Measurements from ENCODE around the gene TIAM2.
"Not testable (repeated sequence)": the region's sequence is repeated elsewhere in the genome, so short reads cannot be mapped to it uniquely, and the experiment has no call there.

TIAM2 gene

DNA sequence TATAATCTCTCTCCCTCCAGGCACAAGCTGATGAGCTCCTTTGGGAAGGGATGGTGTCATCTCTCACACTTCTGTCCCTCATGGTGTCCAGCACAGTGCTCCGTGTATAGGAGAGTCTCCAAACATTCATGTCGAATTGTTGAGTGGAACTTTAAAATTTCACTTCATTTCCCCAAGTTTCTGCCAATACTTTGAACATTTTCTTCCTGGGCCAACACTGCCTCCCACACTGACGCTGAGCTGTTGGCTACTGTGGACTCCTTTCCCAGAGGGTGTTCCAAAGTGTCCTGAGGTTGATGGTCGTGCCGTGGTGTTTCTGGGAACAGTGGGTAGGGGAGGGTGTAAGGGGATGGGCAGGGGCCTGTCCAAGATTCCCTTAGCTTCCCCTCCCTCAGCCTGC, 122.7 kb downstream of the TIAM2 start:
- Histone ChIP-seq H3K4me1 (ENCODE audit: low read depth, poor library complexity, severe bottlenecking) (no peaks in the 10 kb centered on the region), H3K4me3 (IDR thresholded peaks at IDR 0.05; ENCODE audit: insufficient read depth, low read depth, low read length) (no peak overlapping the region), H3K79me2 (ENCODE audit: insufficient read depth, low read depth) (no peaks in the 10 kb centered on the region), H3K9ac (no peak overlapping the region), H2AFZ (ENCODE audit: low read depth) (no peak overlapping the region), H3K27me3 (ENCODE audit: insufficient read depth, low read depth) (no peaks in the 10 kb centered on the region), H3K4me2 (no peak overlapping the region), H3K36me3 (ENCODE audit: insufficient read depth) (no peaks in the 10 kb centered on the region), H4K20me1 (ENCODE audit: insufficient read depth) (no peaks in the 10 kb centered on the region), H3K27ac (no peak overlapping the region)
- TF ChIP-seq, protein P1, sequence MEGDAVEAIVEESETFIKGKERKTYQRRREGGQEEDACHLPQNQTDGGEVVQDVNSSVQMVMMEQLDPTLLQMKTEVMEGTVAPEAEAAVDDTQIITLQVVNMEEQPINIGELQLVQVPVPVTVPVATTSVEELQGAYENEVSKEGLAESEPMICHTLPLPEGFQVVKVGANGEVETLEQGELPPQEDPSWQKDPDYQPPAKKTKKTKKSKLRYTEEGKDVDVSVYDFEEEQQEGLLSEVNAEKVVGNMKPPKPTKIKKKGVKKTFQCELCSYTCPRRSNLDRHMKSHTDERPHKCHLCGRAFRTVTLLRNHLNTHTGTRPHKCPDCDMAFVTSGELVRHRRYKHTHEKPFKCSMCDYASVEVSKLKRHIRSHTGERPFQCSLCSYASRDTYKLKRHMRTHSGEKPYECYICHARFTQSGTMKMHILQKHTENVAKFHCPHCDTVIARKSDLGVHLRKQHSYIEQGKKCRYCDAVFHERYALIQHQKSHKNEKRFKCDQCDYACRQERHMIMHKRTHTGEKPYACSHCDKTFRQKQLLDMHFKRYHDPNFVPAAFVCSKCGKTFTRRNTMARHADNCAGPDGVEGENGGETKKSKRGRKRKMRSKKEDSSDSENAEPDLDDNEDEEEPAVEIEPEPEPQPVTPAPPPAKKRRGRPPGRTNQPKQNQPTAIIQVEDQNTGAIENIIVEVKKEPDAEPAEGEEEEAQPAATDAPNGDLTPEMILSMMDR (conservative IDR thresholded peaks at IDR 0.05; ENCODE audit: low read depth, low read length) = no peak

DNA sequence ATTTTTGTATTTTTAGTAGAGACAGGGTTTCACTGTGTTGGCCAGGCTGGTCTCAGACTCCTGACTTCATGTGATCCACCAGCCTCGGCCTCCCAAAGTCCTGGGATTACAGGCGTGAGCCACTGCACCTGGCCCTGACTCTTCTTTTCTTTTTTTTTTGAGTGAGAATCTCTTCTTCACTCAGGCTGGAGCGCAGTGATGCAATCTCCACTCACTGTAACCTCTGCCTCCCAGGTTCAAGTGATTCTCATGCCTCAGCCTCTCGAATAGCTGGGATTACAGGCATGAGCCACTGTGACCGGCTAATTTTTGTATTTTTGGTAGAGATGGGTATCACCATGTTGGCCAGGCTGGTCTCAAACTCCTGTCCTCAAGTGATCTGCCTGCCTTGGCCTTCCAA, 124.1 kb downstream of the TIAM2 start:
- H3K4me1 ChIP-seq (ENCODE audit: low read depth, poor library complexity, severe bottlenecking); H2AFZ ChIP-seq (ENCODE audit: low read depth); H3K79me2 ChIP-seq (ENCODE audit: insufficient read depth, low read depth); H3K27me3 ChIP-seq (ENCODE audit: insufficient read depth, low read depth); H3K36me3 ChIP-seq (ENCODE audit: insufficient read depth); H3K4me2 ChIP-seq; H4K20me1 ChIP-seq (ENCODE audit: insufficient read depth); H3K27ac ChIP-seq; H3K4me3 ChIP-seq (IDR thresholded peaks at IDR 0.05; ENCODE audit: insufficient read depth, low read depth, low read length); H3K9ac ChIP-seq: not testable (repeated sequence)

DNA sequence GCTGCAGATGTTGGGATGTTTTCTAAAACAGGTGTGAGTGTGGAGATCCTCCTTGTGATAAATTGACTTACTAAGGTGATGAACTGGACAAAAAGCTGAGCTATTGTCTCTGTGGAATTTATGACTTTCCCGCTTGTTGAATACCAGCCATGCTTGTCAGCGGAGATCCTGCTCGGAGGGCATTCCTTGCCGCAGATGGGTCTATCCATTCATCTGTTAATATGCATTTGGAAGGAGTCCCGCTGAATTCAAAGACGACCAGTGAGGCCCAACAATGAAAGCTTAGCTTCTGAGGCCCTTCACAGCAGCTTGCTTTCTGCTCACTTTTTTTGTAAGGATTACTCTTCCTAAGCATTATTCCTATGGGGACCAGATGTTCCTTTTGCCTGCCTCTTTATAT, 124.9 kb downstream of the TIAM2 start:
- Histone ChIP-seq H3K9ac (no peak overlapping the region), H3K4me1 (ENCODE audit: low read depth, poor library complexity, severe bottlenecking) (no peaks in the 10 kb centered on the region), H3K4me3 (IDR thresholded peaks at IDR 0.05; ENCODE audit: insufficient read depth, low read depth, low read length) (no peak overlapping the region), H4K20me1 (ENCODE audit: insufficient read depth) (no peaks in the 10 kb centered on the region), H2AFZ (ENCODE audit: low read depth) (no peak overlapping the region), H3K79me2 (ENCODE audit: insufficient read depth, low read depth) (no peaks in the 10 kb centered on the region), H3K36me3 (ENCODE audit: insufficient read depth) (no peaks in the 10 kb centered on the region), H3K27ac (no peak overlapping the region), H3K27me3 (ENCODE audit: insufficient read depth, low read depth) (no peaks in the 10 kb centered on the region), H3K4me2 (no peak overlapping the region)
- TF ChIP-seq, protein P1 (conservative IDR thresholded peaks at IDR 0.05; ENCODE audit: low read depth, low read length) = no peak

DNA sequence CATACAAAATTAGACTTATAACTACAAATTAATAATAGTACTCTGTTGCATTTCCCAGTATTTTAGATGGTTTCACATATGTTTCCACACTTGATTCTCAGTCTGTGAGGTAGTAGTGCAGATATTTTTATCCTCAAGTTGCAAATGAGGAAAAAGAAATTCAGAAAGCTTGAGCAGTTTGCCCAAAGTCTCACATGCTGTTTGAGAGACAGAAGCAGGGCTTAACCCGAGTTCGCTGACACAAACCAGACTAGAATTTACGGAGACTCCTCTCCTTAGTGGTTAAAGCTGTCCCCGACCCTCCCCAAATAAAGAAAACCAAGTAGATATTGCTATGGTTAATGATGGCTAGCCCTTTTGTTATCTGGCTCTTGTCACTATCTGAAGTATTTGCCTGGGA, 126.2 kb downstream of the TIAM2 start:
- Histone ChIP-seq H3K27ac (no peak overlapping the region), H3K79me2 (ENCODE audit: insufficient read depth, low read depth) (no peaks in the 10 kb centered on the region), H3K4me2 (no peak overlapping the region), H2AFZ (ENCODE audit: low read depth) (no peak overlapping the region), H3K4me1 (ENCODE audit: low read depth, poor library complexity, severe bottlenecking) (no peaks in the 10 kb centered on the region), H3K36me3 (ENCODE audit: insufficient read depth) (no peaks in the 10 kb centered on the region), H3K27me3 (ENCODE audit: insufficient read depth, low read depth) (no peaks in the 10 kb centered on the region), H4K20me1 (ENCODE audit: insufficient read depth) (no peaks in the 10 kb centered on the region), H3K4me3 (IDR thresholded peaks at IDR 0.05; ENCODE audit: insufficient read depth, low read depth, low read length) (no peak overlapping the region), H3K9ac (no peak overlapping the region)
- TF ChIP-seq, protein P1 (conservative IDR thresholded peaks at IDR 0.05; ENCODE audit: low read depth, low read length) = no peak

DNA sequence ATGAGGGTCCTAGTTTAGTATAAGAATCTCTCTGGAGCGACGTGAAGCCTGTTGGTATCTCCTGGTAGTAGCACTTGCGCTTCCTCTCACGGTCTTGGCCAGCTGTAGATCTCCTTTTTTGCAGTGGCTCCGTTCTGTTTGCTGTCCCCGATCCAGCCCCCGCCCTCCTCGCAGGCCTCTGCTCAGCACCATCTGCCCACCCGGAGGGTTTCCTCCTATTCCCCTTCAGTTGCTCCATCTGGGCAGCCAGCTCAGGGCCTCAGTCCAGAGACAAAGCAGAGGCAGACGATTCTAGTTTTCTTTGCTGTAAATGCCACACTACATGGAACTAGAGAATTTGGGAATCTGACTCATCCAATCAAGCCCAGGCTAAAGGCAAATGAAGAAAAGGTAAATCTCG, 126.6 kb downstream of the TIAM2 start:
- no peaks in the 10 kb centered on the region for H3K4me1 ChIP-seq (ENCODE audit: low read depth, poor library complexity, severe bottlenecking)
- H3K27me3 ChIP-seq (ENCODE audit: insufficient read depth, low read depth) = no peaks in the 10 kb centered on the region
- H4K20me1 ChIP-seq (ENCODE audit: insufficient read depth) = no peaks in the 10 kb centered on the region
- H3K4me3 ChIP-seq (IDR thresholded peaks at IDR 0.05; ENCODE audit: insufficient read depth, low read depth, low read length) = no peak overlapping the region
- no peak overlapping the region for H3K4me2 ChIP-seq
- H3K27ac ChIP-seq = no peak overlapping the region
- H3K36me3 ChIP-seq (ENCODE audit: insufficient read depth) = no peaks in the 10 kb centered on the region
- no peak overlapping the region for H2AFZ ChIP-seq (ENCODE audit: low read depth)
- TF ChIP-seq, protein P1 (conservative IDR thresholded peaks at IDR 0.05; ENCODE audit: low read depth, low read length) = no peak
- H3K79me2 ChIP-seq (ENCODE audit: insufficient read depth, low read depth) = no peaks in the 10 kb centered on the region
- no peak overlapping the region for H3K9ac ChIP-seq
